Fibroblast of skin of right biceps (primary cell): ENCODE results near the gene SERPINB1.
"Not testable (repeated sequence)": the region's sequence is repeated elsewhere in the genome, so short reads cannot be mapped to it uniquely, and the experiment has no call there.

Experiments used
- DNase-seq: peaks from one replicate; pipeline ENCODE4 v3.0.0-alpha.2; 2013

SERPINB1 gene

GRCh38 chr6:2810092-2810671 is 31.5 kb downstream of the SERPINB1 start:
- DNase-seq, result no peak

DNA sequence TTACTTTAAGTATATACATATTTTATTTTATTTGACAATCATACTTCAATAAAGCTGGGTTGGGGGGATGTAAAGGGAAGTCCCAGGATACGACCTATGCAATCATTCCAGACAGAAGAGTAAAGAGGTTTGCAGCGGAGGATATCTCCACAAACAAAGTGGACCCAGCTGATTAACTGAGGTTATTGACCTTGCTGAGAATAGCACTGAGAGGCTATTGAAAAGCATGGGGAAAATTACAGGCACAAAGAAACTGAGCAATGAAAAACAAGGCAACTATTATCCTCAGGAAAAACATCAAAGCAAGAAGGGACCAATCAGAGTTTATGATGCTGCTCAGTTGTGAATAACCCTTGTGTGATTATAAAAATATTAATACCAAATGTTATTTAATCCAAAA is 32.6 kb downstream of the SERPINB1 start:
- DNase-seq, result no peak

DNA sequence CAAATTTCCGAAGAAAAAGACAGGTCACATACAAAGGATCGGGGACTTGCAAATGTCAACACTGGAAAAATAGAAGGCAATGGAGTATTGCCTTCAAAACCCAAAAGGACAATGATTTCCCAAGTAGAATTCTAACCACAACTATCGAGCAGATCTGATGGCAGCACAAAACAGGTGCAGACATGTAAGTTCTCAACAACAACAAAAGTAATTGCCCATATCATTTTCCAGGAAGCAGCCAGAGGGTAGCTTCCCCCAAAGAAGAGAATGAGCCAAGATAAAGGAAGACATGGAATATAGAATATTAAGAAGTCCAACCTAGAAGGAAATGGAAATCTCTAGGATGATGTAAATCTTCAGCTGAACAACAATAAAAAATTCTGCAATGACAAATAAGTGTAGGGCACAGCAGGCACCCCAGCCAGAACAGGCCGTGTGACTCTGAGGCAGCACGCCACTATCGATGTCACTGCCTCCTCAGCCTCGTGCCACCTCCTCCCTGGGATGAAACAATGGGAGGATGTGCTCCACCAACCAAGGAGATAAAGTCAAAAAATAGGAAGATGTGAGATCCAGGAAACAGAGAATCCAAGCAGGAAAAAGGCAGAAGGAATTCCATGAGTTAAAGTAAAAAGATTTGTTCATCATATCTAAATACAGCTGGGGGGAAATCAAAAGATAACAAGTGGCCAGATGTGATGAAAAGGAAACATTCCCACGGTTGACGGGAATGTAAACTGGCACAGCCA is 34.1 kb downstream of the SERPINB1 start:
- no peak for DNase-seq

DNA sequence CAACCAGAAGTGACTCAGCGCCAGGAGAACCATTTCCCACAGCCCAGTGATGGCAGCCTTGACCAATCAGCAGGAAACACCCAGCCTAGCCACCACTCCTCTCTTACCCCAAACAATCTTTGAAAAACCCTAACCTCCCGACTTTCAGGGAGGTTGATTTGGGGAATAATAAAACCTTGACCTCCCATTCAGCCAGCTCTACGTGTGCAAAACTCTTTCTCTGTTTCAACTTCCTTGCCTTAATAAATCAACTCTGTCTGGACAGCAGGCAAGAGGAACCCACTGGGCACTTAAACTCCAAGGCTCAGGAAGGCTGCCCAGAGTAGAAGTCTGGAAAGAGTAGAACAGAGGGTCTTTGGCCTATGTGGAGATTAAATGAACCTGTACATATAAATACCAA is 35.0 kb downstream of the SERPINB1 start:
- DNase-seq, result no peak

GRCh38 chr6:2805031-2805430 is 36.6 kb downstream of the SERPINB1 start:
- DNase-seq, result no peak

DNA sequence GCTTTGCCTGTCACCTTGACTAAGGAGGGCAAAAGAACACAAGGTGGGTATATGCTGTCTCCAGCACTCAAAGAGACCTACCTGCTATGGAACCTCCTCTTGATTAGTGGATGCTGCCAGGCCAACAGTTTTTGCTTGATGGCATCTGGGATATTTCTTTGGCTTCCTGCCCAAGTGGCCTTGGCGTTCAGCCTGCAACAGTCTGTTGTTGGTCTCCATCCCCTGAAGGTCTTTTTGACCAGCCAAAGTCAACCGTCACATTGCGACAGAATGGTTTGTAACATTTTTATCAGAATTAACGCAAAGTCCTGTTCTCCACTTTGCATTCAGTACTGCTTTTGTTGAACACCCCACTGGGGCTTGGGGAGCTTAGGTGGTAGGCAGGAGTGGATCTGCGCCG is 37.1 kb downstream of the SERPINB1 start:
- no peak for DNase-seq

GRCh38 chr6:2803731-2804429 is 37.8 kb downstream of the SERPINB1 start:
- DNase-seq, result no peak

- no peak for DNase-seq
Measured at GRCh38 chr6:2802521-2803060, 39.1 kb downstream of the SERPINB1 start.

DNA sequence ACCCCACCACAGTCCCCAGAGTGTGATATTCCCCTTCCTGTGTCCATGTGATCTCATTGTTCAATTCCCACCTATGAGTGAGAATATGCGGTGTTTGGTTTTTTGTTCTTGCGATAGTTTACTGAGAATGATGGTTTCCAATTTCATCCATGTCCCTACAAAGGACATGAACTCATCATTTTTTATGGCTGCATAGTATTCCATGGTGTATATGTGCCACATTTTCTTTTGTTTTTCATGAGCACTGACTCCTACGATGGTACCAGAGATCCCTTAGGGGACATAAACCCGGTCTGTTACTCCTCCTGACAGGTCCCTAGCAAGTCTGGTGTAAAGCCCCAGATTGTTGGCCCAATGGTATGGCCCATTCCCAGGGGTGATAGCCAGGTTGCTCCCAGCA is 40.0 kb downstream of the SERPINB1 start:
- not testable (repeated sequence) for DNase-seq

DNA sequence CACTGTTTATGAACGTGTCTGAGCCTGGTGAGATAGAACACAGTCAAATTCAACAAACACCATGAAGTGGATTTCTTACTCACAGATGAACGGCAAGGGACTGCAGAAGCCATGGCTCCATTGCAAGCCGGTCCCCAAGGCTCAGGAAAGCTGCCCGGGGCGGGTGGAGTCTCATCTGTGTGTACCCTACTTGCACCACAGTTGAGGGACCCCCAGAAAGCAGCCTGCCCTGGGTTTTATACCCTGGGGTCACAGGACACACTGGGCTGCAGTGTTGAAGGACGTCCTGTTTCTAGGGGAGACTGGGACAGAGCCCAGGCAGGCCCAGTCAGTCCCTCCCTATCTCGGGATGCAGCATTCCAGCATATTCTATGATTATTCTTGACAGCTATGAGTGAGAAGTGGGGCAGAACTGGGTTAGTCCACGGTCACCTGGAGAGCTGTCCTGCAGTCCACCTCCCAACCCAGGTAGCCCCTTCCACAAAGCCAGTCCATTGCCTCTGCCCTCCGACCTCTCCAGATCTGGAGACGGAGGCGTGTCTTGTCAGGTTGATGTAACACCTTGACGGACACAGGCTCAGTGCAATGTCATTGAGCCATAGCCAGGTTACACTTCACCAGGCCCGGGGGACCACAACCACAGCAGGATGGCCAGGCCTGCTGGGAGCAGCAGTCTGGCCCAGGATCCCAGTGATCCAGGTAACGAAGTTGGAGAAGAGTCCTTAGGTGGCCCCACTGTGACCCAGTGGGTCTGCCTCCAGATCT is 40.9 kb downstream of the SERPINB1 start:
- no peak for DNase-seq

DNA sequence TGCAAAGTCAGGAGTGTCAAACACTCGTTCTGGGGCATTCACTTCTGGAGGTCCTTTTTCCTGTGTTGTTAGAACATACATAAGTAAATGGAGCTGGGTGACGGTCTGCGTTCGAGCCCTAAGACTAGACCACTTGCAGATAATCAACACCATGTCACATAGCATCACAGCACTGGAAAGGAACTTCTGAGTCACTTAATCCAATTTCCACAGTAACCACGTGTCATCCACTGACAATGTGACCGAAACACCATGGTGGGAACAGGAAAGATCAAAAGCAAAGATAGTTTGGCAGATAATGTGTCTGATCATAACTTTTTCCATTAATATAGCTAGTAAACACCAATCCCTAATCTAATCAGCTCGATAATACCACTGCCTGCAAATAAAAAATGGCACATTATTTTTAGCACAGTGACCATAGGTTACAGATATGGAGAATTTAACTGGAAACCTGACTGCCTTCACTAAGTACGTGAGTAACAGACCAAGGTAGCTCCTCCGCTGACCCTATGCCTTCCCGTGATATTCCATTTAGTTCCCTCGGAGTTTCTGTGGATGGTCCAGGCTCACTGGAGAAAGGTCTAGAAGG is 41.6 kb downstream of the SERPINB1 start:
- DNase-seq, result peak; percentile 31

- no peak for DNase-seq
Measured at GRCh38 chr6:2798586-2799134, 43.0 kb downstream of the SERPINB1 start.

GRCh38 chr6:2797564-2798031 is 44.1 kb downstream of the SERPINB1 start:
- no peak for DNase-seq

GRCh38 chr6:2796861-2797260 is 44.8 kb downstream of the SERPINB1 start:
- DNase-seq, result no peak

GRCh38 chr6:2795956-2796355 is 45.7 kb downstream of the SERPINB1 start:
- DNase-seq, result no peak

DNA sequence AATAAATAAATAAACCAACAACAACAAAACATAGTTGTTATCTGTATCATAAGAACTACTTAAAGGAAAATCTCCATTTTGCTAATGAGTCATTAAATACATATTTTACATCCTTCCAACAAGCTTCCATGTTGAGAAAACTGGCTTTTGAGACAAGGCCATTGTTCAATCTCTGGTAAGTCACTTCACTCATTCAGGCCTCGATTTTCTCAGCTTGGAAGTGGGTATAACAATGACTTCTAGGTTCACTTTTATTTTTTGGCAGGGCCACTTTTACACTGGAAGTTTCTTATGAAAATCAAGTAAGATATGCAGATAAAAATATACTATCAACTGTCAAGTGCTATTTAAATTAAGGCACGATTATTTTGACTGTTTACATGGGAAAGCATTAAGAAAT is 46.5 kb downstream of the SERPINB1 start:
- DNase-seq, result no peak

DNA sequence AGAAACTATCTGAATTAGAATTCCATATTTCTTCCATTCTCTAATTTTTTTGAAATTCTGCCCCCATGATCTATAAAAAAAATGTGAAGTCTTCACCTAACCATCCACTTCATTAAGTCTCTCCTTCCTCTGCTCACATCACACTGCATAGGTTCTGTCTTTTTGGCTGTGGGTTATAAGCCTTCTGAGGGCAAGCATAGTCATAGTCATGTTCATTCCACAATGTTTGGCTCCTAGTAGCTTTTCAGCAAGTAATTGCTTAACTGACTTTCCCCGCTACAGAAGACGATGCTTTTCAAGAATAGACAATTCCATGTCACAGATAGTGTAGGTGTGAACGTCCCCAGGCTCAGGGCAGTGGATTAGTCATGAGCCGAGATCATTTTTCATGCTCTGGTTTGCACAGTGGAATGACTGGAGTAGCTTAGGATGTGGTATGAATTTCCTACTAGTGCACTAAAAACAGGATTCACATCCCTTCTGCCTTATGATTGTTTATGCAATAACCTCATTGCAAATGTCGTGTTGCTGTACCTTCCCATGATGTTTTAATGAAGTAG is 47.4 kb downstream of the SERPINB1 start:
- DNase-seq, result peak; percentile 56

- no peak for DNase-seq
Measured at GRCh38 chr6:2793534-2794151, 48.0 kb downstream of the SERPINB1 start.

DNA sequence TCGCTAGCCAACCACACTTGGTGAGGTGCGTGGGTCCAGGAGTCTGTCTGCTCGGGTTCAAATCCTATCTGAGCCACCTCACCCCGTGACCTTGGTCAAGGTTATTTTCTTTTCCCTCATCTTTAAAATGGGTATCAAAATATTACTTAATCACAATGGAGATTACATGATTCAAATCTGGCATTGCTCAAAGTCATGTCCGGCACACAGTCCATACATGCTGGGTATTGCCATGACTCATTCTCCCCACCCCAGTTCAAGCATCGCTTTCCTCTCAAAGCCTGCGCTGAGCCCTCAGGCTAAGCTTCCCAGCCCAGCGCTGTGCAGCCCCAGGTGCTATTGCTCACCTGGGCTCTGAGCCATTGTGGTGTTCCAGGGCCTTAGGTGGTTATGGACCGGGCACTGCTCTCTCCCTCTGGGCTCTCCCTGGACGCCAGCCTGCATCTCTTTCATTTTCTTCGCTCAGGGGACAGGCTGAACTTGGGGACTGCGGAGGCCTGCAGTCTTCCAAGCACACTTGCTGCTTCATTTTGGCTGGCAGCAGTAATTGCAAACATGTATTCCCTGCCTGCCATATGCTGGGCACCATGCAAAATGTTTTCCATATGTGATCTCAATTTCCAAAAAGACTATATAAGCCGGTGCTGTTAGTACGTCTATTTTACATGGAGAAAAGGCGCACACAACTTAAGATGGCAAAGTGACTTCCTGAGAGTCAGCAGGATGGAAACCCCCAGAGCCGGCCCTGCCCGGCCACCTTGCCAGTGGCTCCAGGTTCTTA is 49.1 kb downstream of the SERPINB1 start:
- peak; percentile 50 for DNase-seq

GRCh38 chr6:2791450-2791974 is 50.2 kb downstream of the SERPINB1 start:
- no peak for DNase-seq
